NCI-H82 treated with DMSO at 0.1 percent for 48 hours (cell line): ENCODE results near the gene ATRIP.

Source experiments
- DNase-seq: peaks from one replicate; lab custom pipeline; 2025; ENCODE audit not compliant: unreplicated experiment; lab: John Stamatoyannopoulos, UW

ATRIP gene

DNA sequence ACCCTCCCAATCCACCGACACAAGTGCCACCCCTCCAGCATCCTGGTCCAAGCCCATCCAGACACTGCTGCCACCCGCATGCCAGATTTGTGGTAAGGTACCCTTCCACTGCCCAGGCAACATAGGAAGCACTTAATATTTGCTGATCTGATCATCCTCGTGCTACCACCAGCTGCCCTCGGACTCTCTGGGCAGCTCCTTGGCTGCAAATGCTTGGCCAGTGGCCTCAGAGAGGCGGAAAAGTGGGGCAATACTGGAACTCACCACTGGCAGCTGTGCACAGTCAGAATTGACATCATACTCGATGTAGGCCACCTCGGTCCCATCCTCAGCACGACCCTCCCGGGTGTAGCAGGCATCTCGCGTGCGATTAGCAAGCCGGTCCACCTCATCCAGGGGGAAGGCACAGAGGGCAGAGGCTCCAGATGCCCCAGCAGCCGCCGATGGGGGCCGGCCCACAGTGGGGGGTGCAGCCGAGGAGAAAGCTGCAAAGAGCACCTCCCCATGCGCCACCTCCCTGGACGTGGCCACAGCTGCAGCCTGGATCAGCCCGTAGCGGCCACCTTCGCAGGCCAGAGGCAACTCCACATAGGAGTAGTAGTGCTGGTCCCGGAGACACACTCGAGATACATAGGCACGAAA is 23.2 kb upstream of the ATRIP start:
- no peak for DNase-seq

DNA sequence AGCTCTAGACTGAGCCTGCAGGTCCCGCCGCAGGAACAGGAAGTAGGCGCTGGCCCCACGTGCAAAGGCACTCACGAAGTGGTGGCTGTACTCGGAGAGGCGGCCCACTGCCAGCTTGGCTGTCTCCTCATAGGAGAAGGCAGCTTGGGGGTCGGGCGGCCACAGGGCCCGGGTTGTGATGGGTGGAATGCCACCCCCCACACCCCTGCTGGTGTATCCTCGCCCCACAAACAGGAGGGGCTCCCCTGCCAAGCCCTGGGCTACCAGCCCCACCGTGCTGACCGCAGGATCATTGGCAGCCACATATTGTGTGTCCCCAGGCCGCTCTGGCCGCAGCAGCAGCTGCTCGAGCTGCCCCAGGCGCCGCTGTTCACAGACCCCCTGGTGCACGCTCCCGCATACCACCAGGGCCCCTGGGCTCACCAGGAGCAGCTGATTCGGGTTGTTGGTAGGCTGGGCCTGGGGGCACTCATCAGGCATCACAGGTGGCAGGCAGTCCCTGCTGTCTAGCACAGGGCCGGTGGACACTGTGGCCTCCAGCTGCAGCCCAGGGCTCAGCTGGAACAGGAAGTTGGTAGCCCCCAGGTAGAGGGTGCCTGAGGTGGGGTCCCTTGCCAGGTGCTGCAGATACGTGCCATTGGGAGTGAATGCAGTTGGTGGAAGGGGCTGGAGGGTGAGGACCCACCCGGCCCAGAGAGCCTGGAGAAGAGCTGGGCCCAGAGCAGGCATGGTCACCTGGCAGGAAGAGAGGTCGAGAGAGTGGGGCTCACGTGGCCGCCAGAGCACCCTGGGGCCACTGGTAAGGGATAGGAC is 22.4 kb upstream of the ATRIP start:
- no peak for DNase-seq

DNA sequence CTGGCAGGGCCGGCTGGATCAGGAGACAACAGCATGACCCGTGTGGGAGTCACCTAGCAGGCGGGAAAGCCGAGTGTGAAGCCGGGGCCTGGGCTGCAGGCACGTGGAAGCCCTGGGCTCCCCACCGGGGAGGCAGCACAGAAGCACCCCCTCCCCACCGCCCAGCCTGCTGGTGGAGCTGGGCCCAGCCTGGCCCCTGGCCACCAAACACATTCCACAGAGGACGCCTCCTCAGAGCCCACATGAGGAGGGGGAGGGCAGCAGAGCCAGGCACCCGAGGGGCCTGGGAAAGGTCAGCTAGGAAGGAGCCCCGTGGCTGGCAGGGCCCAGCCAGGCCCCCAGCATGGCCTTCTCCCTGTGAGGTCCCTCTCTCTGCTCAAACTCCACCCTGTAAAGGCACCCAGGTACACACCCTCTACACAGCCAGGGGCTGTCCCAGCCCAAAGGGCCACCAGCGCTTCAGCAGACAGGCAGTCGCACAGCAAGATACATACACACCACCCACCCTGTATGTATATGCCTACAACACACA is 21.2 kb upstream of the ATRIP start:
- no peak for DNase-seq

DNA sequence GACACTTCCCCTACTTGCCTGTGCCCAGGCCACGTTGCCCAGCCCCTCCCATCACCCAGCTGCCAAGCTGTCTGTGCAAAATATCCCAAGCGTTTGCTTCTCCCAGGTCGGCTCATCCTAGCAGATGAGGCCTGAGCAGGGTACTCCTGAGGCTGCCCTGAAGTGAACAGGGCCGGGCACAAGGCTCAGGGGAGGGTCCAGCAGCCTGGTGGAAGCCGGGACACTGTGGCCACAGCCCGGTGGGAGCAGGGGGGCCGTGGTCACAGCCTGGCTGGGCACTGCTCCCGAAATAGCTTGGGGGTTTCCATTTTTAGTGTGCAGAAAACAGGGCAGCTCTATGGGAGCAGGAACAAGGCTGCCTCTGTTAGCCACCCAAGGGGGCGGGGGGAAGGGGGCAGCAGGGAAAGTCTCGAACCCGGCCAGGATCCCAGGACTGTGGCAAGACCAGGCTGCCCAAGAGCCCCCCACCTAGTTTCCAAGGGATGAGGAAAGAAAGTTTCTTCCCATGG is 20.1 kb upstream of the ATRIP start:
- no peak for DNase-seq

DNA sequence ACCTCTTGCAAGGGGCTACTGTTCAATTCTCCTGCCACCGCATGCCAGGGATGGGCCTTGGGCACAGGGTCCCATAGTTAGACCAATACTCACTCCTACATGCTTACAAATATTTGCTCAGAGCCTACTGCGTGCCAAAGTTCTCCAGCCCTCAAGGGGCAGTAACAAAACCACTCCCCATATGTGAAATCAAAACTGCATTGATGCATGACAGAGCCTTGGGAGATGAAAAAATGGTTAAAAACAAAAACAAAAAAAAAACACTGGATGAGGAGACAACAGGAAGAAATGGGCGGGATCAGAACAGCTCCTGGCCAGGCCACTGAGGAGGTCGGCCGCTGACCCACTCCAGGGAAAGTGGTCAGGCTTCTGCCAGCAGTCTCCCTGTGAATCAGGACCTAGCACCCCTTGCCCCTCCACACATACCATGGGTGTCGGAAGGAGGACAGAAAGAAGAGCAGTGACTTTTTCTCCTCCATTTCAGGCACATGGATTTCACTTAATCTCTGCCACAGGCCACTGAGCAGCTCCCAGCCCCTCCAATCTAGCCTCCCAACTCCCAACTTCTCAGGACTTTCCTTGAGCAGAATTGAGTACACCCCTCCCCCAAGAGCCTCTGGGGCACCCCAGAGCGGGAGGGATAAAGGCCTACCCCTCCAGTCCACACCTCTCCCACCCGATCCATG is 19.4 kb upstream of the ATRIP start:
- DNase-seq: no peak

DNA sequence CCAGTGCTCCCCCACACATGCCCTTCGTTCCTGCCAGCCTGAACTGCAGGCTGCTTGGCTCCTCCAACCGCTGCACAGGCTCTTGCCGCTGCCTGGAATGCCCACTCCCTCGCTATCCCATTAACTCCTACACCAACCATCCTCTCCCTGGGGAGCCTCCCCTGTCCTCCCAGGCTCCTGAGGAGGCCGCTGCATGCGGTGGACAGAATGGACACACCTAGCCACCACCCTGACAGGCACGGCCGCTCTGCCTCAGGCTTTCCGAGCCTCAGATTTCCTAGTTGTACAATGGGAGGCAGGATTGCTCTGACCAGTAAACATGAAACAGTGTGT is 18.9 kb upstream of the ATRIP start:
- no peak for DNase-seq

DNA sequence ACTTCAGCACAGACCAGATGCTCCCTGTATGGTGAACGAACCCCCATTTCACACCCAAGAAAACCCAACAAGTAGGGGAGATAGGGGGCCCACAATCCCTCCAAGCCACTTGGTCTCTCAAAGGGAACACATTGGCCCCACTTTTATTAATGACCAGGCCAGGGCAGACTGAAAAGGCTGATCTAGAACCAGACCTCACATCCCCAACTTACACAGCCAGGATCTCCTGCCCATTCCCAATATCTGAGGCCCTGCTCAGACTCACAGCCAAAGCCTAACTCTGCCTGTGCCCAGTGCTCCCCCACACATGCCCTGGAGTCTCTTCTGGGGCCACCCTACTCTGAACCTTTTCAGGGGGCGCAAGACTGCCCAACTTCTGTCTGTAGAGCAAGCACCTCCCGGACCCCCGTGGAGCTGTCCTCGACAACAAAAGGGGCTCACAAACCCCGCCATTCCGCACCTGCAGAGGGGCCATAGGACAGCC is 18.4 kb upstream of the ATRIP start:
- DNase-seq: no peak

DNA sequence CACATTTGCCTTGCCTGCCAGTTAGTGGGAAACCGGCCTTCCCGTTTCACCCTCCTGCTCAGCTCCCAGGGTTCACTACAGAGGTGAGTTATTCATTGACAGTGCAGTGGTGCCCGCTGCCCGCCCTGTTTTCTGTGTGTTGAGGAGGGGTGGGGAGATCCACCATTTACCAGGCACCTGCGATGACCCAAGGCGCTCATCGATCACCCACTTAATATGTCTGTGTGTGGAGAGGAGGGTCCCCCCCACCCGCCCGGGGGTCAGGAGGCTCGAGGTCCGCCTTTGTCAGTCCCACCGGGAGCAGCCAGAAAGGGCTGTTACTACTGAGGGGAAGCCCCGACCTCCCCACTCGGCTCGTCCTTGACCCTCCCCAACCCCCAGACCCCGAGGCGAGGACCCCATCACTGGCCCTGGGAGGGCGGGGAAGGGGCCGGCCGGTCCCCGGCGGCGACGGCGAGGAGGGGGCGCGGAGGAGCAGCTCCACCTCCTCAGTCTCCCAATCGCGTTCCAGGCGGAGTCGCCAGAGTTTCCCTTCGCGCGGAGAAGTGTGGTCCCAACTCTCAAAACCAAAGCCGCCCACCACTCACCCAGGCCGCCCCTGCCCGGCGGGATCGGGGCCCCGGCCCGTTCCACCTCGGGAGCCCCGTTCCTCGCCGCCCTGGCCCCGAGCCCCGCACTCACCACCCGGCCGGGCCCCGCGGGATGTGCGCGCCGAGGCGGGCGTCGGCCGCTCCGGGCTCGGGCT is 17.8 kb upstream of the ATRIP start:
- no peak for DNase-seq

DNA sequence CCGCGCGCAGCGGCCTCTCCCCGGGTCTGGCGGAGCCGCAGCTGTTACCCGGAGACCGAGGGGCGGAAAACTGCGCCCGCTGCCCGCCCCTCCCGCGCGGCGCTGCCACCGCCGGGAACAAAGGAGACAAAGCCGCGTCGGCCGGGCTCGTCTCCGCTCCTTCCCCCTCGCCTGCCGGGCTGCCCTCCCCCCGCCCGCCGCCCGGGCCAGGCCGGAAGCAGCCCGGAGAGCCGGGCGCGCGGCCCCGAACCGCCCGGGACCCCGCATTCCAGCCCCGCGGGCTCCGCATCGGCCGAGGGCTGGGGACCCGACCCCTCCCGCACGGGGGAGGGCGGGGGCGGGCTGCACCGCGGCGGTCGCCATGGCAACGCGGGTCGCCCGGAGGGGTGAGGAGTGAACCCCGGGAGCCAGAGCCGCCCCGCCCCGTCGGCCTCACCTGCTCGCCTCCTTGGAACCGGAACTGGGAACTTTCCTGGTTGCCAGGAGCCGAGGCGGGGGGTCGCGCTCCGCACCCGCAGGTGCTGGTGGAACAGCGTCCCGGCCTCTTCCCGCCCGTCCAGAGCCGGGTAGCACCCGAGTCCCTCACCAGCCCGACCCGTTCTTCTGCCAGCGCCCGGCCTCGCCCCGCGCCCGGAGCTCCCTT is 17.1 kb upstream of the ATRIP start:
- DNase-seq: no peak

DNA sequence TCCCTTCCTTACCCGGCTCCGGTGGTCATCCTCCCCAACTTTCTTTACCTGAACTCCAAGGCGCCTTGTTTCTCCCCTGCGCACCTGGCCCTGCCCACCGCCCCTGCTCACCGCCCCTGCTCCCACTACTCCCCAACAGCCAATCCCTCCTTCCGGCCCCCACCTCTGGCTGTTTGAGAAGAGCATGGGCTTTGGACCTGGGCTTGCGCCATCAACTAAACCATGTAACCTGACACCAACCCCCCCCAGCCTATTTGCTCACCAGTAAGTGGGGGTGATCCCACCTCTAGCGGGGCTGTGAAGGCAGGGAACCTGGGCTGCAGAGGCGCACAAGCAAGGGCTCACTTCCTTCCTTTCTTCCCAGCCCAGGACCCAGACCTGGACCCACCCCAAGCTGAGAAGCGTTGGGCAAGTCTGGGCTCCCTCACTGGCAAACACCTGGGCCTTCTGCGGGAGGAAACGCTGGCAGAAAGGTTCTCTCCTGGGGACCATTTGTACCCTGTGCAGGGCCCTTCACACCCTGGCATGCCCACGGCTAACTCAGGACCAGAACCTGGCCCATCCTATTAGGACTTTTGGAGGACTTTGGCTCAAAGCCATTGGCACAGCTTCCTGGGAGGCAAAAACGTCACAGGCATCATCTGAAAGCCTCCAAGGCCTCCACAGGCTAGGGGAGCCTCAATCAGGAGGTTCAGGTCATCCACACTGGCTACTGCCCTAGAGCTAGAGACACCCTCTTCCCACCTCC is 16.4 kb upstream of the ATRIP start, which contains the start of gene PLXNB1:
PLXNB1 (minus strand) TSS at position 127 of the 748 bp plus-strand sequence. CDS start 5,475 bp downstream, outside the sequence.
- peak; percentile 41 for DNase-seq

DNA sequence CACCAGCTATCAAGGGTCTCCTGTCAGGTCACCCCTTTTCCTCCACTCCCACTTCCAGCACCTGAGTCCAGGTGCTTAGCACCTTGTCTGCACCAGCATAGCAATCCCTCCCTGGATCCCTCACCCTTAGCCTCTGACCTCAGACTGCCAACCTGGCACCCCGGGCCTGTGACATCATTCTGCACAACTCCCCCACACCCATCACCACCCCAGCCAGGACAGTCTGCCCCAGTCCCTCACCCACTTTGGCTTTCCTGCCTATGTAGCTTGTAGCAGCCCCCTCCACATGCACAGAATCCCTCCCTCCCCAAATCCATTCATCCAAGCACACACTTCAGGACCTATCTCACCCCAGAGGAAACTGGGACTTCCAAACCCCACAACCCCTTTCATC is 15.8 kb upstream of the ATRIP start:
- DNase-seq: no peak

DNA sequence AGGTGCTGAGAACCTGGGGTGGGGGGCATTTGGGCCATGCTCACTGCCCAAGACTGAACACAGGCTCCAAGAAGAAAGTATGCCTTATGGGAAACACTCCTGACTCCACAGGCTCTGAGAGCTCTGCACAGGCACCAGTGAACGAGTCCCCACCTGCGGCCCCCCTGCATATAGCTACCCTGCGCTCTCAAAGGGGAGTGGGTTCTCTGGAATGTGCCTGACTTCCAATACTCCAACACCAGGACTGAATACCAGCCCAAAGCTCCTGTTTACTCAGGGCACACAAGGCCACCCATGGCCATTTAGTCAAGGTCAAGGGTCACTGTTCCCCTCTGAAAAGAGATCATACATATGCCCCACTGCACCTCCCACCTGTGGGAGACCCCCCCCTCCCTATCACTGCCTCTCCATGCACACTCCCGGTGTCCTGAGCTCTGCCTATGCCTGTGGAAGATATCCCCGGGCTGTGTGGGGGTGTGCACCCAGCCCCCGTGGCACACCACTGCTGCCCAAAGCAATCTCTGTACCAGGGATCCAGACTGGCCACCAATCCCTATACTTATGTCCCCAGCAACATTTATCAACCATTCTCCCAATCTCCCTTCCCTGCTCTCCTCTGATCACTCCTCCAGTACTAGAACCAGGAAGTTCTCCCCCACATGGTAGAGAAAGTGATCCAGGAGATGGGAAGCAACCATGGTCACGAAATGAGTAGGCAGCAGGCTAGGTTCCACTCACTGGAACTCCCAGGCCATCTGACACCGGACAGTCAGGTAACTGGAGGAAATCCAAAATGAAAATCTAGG is 15.1 kb upstream of the ATRIP start:
- DNase-seq: no peak

DNA sequence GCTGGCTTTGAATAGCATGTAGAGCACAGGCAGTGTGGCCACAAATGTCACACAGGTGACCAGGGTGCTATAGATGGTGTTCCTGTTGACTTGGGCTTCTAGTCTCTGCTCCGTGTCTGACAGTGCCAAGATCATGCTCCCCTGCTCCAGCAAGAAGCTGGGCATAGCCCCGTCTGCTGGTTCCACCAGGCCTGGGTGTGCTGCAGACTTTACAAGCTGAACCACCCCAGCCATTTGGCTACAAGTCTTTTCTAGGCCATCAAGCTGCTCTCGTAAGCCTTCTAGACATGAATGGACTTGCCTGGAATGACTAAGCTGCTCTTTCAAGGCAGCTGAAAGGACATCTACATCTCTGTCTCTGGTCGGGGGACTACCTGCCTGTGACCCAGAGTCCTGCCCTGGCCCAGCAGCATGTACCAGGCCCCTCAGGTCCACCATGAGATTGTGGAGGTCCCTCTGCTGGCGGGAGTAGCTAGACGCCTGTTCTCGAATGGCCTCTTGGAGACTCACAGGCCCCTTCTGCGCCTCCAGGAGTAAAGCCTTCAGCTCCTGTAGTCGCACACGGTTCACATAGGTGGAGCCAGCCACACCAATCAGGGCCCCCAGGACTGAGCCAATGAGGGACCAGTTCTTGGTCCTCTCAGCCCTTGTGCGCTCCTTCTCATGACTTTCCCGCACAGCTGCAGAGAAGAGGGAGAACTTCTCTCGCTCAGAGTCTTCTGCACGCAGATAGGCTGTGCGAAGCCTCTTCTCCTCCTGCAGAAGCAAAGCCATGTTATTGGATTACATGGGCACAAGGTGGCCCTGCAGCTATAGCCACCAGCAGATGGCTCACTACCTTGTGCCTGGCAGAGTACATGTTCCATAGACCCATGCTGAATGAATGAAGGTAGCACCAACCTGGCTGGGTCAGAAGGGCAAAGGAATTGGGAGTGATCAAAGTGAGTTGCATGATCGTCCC is 13.8 kb upstream of the ATRIP start:
- DNase-seq: no peak

DNA sequence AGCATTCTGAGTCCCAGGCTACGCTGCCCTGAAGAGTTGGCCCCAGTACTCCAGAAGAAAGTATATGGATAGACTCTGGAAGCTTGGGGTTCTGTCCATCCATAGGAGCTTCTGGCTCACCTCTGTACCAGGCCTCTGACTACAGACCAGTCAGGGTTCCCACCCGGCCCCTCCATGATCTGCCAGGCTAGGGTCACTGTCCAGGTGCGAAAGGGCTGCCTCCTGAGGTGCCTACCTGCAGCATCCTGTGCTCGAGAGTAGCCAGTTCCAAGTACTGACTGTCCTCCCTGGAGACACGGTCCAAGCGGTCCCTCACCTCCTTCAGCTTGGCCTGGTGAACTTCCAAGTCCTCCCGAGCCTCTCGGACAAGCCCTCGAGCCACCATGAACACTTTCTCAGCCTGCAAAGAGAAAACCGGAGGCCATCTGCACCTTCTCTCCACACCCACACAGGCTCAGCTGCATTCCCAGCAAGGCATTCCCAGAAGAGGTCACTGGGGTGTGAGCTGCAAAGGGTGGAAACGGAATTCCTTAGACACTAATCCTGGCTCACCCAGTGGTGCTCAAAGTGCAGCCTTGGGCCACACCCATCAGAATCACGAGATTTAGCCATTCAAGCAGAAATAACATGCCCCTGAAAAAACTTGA is 12.9 kb upstream of the ATRIP start:
- DNase-seq: no peak

DNA sequence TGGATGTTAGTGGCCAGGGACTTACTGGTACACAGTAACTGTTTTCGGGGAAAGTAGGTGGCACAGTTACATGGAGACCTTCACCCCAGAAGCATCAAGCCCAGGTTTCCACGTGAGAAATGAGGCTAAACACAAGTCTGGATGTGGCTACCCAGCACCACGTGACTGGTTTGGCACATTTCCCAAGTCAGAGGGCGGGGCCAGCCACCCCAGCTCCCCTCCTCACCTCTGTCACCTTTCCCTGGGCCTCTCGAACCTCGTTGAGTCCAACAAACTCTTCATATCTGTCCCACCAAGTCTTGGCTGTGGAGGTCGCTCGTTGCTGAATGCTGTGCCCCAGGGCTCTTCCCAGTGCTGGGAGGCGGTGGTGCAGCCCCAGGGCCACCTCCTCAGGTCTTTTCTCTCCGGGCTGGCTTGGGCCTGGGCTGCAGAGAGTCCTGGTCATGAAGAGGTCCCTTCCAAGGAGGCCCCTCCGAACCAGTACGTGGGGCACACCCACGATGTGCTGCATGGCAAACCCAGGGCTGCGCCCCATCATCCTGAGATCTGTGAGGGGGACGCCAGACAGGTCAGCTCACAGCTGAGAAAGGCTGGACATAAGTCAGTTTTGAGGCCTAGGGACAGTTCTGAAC is 11.8 kb upstream of the ATRIP start:
- DNase-seq: no peak

DNA sequence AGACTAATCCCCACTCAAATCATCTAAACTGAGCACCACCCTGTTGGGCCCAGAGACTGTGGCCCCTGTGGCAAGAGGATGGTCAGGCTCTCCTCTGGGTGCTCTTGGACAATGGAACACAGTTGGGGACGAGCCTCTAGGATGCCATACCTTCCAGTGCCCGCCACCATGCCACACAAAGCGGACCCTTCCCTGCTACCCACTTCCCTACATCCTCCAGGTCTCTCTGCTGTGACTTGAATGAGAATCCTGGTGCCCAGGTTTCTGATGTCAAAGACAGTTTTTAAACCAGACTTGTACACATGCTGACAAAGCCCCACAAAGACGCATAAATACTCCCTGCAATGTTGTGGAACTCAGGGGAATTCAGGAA is 11.3 kb upstream of the ATRIP start:
- no peak for DNase-seq
